Thyroid gland (tissue), 4 donors: ENCODE measurements around the gene ENDOV.

Source experiments
- POLR2A ChIP-seq, 2 donors: fragments of 450-650 bp; IDR thresholded peaks; one replicate each; pipeline ENCODE4 v1.6.1; 2017; ENCODE audit warnings: antibody characterized with exemption in 2 of 2, mild to moderate bottlenecking in 2 of 2, moderate library complexity in 1 of 2
- TF ChIP-seq, protein P1 (sequence below), 6 experiments: fragments of 200-600 bp in 3 of 6; fragments of 450-650 bp in 3 of 6; sonication (generic) in 3 of 6; IDR thresholded peaks; one replicate each; pipeline ENCODE4 v1.5.1; 2016 to 2019; ENCODE audit warnings: antibody characterized with exemption in 6 of 6, mild to moderate bottlenecking in 2 of 6, inconsistent platforms in 1 of 6, moderate library complexity in 1 of 6

GRCh38 chr17:80441598-80442322, 26.8 kb downstream of the ENDOV start:
- TF ChIP-seq, protein P1, sequence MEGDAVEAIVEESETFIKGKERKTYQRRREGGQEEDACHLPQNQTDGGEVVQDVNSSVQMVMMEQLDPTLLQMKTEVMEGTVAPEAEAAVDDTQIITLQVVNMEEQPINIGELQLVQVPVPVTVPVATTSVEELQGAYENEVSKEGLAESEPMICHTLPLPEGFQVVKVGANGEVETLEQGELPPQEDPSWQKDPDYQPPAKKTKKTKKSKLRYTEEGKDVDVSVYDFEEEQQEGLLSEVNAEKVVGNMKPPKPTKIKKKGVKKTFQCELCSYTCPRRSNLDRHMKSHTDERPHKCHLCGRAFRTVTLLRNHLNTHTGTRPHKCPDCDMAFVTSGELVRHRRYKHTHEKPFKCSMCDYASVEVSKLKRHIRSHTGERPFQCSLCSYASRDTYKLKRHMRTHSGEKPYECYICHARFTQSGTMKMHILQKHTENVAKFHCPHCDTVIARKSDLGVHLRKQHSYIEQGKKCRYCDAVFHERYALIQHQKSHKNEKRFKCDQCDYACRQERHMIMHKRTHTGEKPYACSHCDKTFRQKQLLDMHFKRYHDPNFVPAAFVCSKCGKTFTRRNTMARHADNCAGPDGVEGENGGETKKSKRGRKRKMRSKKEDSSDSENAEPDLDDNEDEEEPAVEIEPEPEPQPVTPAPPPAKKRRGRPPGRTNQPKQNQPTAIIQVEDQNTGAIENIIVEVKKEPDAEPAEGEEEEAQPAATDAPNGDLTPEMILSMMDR (IDR thresholded peaks at IDR 0.05), result no peak
- TF ChIP-seq POLR2A (IDR thresholded peaks at IDR 0.05), result no peak
